Effector memory CD4-positive, alpha-beta T cell (primary cell): Measurements from ENCODE around the gene CHST13.

Experiments
- DNase-seq, 3 donors: peaks; one replicate each; pipeline ENCODE4 v3.0.0-alpha.2; 2020
- H3K27ac ChIP-seq: 2 replicates; pipeline ENCODE4 v1.7.0; 2013; ENCODE audit warnings: mild to moderate bottlenecking, low read length, moderate library complexity; ENCODE audit not compliant: insufficient read depth, poor library complexity, severe bottlenecking
- H3K27me3 ChIP-seq: replicated peaks from 2 replicates; pipeline ENCODE4 v1.7.0; 2013; ENCODE audit warnings: mild to moderate bottlenecking, low read length; ENCODE audit not compliant: insufficient read depth, control insufficient read depth, poor library complexity, severe bottlenecking
- H3K36me3 ChIP-seq: 2 replicates; pipeline ENCODE4 v1.7.0; 2013; ENCODE audit warnings: mild to moderate bottlenecking, low read length, moderate library complexity; ENCODE audit not compliant: control insufficient read depth, insufficient read depth
- H3K4me1 ChIP-seq: 2 replicates; pipeline ENCODE4 v1.7.0; 2013; ENCODE audit warnings: low read length, mild to moderate bottlenecking; ENCODE audit not compliant: control insufficient read depth, insufficient read depth, poor library complexity, severe bottlenecking
- H3K4me3 ChIP-seq: 2 replicates; pipeline ENCODE4 v1.7.0; 2013; ENCODE audit warnings: low read length, low read depth, mild to moderate bottlenecking; ENCODE audit not compliant: insufficient read depth, poor library complexity, severe bottlenecking
- H3K9me3 ChIP-seq: 2 replicates; pipeline ENCODE4 v1.7.0; 2013; ENCODE audit warnings: mild to moderate bottlenecking, low read length, moderate library complexity; ENCODE audit not compliant: control insufficient read depth

CHST13 gene

DNA sequence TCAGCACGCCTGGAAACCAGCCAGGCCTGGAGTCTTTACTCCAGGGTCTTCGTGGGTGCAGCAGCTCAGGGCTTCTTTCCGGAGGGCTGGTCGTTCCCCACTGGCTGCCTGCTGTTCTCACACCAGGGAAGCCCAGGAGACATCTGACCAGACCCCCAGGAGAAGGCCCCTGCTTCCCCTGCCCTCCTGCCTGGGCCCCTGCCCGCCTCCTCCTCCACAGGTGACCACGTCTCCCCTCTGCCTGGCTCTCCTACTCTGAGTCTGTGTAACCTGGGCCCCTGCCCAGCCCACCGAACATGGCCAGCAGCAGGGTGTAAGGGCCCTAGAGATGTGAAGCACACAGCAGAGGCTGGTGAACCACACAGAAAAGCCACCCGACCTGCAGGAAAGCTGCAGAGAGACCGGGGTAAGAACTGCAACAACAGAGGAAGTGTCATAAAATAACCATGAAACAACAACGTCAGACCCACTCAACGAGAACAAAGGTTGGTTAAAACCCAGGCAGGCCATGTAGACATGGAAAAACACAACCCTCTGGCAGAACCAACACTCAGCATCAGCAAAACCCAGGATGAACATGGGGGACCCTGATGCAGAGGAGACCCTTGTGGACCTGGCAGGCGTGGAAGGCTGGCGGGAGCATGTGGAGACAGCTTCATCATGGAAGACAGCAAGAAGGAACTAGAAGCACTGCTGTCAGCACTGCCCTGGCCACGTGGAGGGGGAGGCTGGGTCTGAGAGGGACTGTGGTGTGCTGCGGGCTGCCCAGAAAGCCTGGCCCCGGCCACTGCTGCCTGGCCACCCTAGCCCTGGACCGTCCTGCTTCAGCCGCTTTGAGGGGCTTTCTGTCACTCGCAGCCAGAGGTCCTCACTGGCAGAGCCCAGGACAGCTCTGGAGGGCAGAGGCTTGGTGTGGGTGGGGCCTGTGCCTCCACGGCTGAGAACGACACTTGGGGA is 26.8 kb upstream of the CHST13 start:
- H3K4me3 ChIP-seq: no peak overlapping the region
- no peak overlapping the region for H3K27ac ChIP-seq
- H3K9me3 ChIP-seq: no peaks in the 10 kb centered on the region
- no peaks in the 10 kb centered on the region for H3K27me3 ChIP-seq
- no peak for DNase-seq
- H3K4me1 ChIP-seq: no peaks in the 10 kb centered on the region
- no peaks in the 10 kb centered on the region for H3K36me3 ChIP-seq

DNA sequence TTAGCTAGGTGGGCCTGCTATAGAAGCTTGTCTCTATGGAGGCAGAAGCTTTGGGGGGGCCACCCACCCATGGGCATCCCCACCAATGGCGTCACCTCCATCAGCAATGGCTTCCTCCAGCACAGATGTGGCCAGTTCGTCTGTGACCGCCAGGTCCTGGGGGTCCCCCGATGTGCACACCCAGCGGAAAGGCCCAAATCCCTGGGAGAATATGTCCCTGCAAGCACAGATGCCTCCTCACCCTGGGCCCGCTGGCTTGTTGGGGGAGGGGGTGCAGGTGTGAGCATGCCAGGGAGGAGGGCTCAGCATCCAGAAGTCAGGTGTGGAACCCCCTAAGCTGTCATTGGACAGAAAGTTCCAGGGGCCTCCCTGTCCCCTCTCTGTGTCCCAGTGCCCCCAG is 26.0 kb upstream of the CHST13 start:
- Histone ChIP-seq H3K36me3 (no peaks in the 10 kb centered on the region), H3K4me3 (no peak overlapping the region), H3K4me1 (no peaks in the 10 kb centered on the region), H3K27ac (no peak overlapping the region), H3K27me3 (no peaks in the 10 kb centered on the region), H3K9me3 (no peaks in the 10 kb centered on the region)
- DNase-seq: no peak

DNA sequence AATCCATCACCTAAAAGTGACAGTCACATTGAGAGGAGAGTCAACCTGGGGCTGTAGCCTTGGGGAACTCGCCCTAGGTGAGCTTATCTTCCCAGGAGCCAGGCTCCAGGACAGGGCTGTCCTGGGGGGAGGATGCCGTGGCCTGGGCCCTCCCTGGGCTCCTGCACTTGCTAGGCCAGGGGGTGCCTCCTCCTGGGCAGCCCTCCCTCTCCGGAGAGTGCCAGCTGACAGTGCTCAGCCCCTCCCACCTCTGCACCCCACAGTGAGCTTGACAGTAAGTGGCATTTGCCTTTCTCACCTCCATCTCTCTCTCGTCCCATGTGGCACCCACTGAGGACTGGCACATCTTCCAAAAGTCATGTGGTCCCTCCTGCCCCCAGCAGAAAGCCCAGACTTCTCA is 25.5 kb upstream of the CHST13 start:
- no peaks in the 10 kb centered on the region for H3K4me1 ChIP-seq
- DNase-seq: no peak
- no peak overlapping the region for H3K4me3 ChIP-seq
- H3K27me3 ChIP-seq: no peaks in the 10 kb centered on the region
- no peak overlapping the region for H3K27ac ChIP-seq
- no peaks in the 10 kb centered on the region for H3K9me3 ChIP-seq
- H3K36me3 ChIP-seq: no peaks in the 10 kb centered on the region

DNA sequence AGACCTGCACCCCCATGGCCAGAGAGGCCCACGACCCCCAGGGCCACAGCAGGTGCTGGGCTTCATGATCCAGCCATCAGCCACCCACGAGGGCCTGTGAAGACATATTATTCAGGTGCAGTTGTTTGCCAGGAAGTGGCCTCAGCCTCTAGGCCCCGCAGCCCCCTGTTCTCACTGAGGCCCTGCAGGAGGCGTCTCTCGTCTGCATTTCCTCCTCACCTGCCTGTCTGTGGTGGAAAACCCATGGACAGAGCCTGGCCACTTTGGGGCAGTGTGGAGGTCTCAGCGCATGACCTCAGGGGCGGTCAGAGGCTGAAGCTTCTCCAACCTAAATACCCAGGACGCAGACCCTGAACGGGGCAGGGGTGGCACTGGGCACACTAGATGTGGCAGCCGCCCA is 25.0 kb upstream of the CHST13 start:
- Histone ChIP-seq H3K4me1 (no peaks in the 10 kb centered on the region), H3K27me3 (no peaks in the 10 kb centered on the region), H3K4me3 (no peak overlapping the region), H3K9me3 (no peaks in the 10 kb centered on the region), H3K36me3 (no peaks in the 10 kb centered on the region), H3K27ac (no peak overlapping the region)
- no peak for DNase-seq

DNA sequence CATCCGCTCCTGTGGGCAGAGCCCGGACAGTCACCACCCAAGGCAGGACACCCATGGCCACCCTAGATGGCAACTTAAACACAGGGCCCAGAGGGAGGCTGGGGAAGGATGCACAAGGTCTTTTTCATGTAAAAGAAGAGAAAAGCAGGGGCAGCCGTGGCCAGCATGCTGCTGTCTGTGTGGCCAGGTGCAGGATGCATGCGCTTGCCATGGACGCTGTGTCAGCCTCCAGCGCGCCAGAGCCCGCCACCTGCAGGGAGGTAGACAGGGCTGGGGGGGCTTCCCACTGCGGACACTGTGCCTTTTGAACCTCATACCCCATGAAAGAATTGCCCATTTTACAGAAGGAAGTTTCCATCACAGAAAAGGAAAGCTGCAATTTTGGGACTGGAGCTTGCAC is 24.6 kb upstream of the CHST13 start:
- Histone ChIP-seq H3K9me3 (no peaks in the 10 kb centered on the region), H3K4me3 (no peak overlapping the region), H3K4me1 (no peaks in the 10 kb centered on the region), H3K27me3 (no peaks in the 10 kb centered on the region), H3K27ac (no peak overlapping the region), H3K36me3 (no peaks in the 10 kb centered on the region)
- DNase-seq: no peak

DNA sequence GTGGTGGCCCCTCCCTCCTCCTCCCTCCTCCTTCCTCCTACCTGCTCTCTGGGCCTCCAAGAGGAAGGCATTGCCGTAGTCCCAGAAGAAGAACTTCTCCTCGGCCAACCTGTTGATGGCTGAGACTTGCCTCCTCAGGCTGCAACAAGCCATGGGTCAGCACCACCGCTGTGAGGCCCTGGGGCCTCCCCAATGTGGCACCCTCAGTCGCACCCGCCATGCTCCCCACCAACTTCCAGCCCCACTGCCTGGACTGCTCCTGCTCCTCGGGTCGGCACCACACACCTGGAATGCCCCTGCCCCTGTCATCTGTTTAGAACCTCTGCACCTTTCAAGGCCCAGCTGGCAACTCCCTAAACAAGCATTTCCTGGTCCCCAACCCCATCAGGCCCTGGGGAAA is 23.9 kb upstream of the CHST13 start:
- Histone ChIP-seq H3K9me3 (no peaks in the 10 kb centered on the region), H3K27me3 (no peaks in the 10 kb centered on the region), H3K4me1 (no peaks in the 10 kb centered on the region), H3K36me3 (no peaks in the 10 kb centered on the region), H3K4me3 (no peak overlapping the region), H3K27ac (no peak overlapping the region)
- DNase-seq: no peak

DNA sequence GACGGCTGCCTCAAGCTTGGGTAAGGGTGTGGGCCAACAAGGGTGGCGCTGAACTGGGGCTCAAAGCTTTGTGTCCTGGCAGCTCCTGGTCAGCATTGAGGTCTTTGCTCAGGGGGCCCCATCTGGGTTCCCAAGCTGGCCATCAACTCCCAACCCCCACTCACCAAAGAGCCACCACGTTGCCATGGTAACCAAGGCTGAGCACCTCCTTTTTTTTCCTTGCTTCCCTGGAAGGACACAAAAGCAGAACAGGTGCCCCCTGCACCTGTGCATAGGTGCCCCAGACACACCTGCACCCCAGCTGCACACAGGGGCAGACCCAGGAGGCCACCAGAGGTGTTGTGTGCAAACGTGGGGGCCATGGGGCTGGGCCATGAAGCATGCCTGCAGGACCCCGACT is 22.9 kb upstream of the CHST13 start:
- Histone ChIP-seq H3K4me1 (no peaks in the 10 kb centered on the region), H3K4me3 (no peak overlapping the region), H3K27ac (no peak overlapping the region), H3K36me3 (no peaks in the 10 kb centered on the region), H3K9me3 (no peaks in the 10 kb centered on the region), H3K27me3 (no peaks in the 10 kb centered on the region)
- no peak for DNase-seq

DNA sequence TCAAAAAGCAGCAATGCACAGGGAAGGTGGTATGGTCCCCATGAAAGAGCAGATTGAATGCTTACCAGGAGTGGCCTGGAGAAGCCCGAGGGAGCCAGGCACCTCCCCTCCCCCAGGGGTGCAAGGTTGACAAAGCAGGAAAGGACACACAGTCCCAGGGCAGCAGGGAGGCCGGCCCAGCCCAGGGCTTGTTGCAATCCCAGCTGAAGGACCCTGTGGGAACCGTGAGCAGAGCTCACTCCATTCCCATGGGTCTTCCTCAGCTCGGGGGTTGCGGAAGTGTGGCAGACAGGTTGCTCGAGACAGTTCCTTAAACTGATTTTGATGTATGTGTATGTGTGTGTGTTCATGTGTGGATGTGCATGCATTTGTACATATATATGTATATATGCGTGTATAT is 22.2 kb upstream of the CHST13 start:
- Histone ChIP-seq H3K27ac (no peak overlapping the region), H3K9me3 (no peaks in the 10 kb centered on the region), H3K4me1 (no peaks in the 10 kb centered on the region), H3K36me3 (no peaks in the 10 kb centered on the region), H3K27me3 (no peaks in the 10 kb centered on the region), H3K4me3 (no peak overlapping the region)
- no peak for DNase-seq

DNA sequence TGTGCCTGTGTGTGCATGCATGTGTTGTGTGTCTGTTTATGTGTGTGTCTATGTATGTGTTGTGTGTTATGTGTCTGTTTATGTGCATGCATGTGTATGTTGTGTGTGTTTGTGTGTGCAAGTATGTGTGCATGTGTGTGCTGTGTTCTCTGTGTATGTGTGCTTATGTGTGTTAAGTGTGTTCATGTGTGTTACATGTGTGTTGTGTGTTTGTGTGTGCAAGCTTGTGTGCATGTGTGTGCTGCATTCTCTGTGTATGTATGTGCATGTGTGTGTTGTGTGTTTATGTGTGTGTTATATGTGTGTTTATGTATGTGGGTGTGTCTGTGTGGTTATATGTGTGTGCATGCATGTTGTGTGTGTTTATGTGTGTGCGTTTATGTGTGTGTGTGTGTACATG is 21.3 kb upstream of the CHST13 start:
- H3K9me3 ChIP-seq: no peaks in the 10 kb centered on the region
- H3K27me3 ChIP-seq: no peaks in the 10 kb centered on the region
- no peak for DNase-seq
- H3K27ac ChIP-seq: no peak overlapping the region
- no peak overlapping the region for H3K4me3 ChIP-seq
- no peaks in the 10 kb centered on the region for H3K4me1 ChIP-seq
- no peaks in the 10 kb centered on the region for H3K36me3 ChIP-seq

DNA sequence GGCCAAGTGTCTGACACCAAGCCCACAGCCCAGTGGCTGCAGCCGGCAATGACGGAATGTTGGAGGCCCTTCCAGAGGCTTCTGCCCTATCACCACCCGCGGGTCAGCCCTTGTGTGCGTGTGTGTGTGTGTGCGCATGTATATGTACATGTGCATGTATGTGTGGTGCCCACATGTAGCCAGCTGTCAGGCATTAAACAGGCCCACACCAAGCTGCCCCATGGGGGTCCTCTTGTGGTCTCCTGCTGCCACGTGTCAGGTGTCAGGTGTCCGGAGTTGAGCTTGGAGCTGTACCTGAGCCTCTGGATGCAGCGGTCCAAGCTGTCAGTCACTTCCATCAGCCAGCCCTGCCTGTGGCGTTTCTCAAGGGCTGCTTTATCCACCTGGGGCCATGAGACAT is 20.3 kb upstream of the CHST13 start:
- H3K4me1 ChIP-seq: no peaks in the 10 kb centered on the region
- H3K9me3 ChIP-seq: no peaks in the 10 kb centered on the region
- DNase-seq: no peak
- no peak overlapping the region for H3K27ac ChIP-seq
- H3K36me3 ChIP-seq: no peaks in the 10 kb centered on the region
- no peaks in the 10 kb centered on the region for H3K27me3 ChIP-seq
- no peak overlapping the region for H3K4me3 ChIP-seq
